HG03097 (cell line): Measurements from ENCODE around the gene GINS1.
"Not testable (repeated sequence)": the region's sequence is repeated elsewhere in the genome, so short reads cannot be mapped to it uniquely, and the experiment has no call there.

ENCODE experiments used
- ATAC-seq: cut with Tn5 transposase; IDR thresholded peaks from one replicate; pipeline ENCODE4 v1.9.1; 2021; ENCODE audit not compliant: unreplicated experiment, low FRiP score

The GINS1 gene

DNA sequence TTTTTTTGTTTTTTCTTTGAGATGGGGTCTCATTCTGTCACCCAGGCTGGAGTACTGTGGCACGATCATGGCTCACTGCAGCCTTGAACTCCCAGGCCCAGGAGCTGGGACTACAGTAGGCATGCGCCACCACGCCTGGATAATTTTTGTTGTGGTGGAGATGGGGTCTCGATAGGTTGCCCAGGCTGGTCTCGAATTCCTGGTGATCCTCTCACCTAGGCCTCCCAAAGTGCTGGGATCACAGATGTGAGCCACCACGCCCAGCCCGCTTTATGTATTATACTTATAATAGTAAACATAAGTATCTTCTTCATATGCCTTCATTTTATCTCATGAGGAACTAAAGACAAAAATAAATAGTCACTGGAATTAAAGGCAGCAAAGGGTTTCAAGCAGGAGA, 63.5 kb downstream of the GINS1 start:
- no peak for ATAC-seq

DNA sequence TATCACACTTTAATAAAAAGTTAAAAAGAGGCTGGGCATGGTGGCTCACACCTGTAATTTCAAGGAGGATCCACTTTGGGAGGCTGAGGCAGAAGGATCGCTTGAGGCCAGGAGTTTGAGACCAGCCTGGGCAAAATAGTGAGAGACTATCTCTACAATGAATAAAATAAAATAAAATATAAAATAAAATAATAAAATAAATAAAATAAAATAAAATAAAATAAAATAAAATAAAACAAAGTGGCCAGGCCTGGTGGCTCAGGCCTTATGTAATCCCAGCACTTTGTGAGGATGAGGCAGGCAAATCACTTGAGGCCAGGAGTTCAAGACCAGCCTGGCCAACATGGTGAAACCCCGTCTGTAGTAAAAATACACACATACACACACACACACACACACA, 65.8 kb downstream of the GINS1 start:
- ATAC-seq, result not testable (repeated sequence)

GRCh38 chr20:25476106-25477013, 68.9 kb downstream of the GINS1 start:
- ATAC-seq, result no peak

- no peak for ATAC-seq
These were observed 69.8 kb downstream of the GINS1 start for GRCh38 chr20:25477014-25477882.

- ATAC-seq, result no peak
These were observed 71.6 kb downstream of the GINS1 start for GRCh38 chr20:25478889-25479568.

DNA sequence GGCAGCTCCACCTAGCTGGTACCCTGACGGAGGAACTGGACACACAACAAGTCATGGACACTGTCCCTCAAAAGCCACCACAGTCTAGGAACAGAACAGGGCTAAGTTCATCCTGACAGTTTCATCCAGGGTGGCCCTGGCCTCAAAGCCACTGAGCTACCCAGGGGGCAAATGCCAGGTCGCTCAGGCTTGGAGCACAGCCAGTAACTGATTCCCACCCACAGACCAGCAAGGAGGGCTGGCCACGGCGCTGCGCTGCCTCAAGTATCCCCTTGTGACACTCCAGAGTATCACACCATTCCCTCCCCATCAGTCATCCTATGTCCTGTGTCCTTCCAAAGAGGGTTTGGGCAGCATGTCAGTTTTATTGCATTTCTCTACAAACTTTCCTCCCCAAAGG, 72.2 kb downstream of the GINS1 start:
- no peak for ATAC-seq

DNA sequence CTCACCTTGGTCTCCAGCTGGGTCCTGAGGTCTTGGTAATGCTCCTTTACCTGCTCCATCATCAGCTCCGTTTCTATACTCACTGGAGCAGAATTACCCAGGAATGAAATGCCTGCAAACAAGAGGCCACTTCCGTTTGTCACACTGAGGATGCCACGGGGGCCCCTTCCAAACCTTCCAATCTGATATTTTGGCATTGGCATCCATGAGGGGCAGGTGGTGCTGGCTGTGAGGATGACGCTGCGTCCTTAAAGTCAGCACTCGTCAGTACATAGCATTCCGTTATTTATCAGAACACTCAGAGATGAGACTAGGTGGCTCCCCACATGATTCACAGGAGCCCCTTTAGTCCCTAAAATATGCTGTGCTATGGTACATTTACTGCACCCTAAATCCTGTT, 72.7 kb downstream of the GINS1 start:
- ATAC-seq, result no peak

- ATAC-seq, result no peak
These were observed 73.3 kb downstream of the GINS1 start for GRCh38 chr20:25480797-25481196.

DNA sequence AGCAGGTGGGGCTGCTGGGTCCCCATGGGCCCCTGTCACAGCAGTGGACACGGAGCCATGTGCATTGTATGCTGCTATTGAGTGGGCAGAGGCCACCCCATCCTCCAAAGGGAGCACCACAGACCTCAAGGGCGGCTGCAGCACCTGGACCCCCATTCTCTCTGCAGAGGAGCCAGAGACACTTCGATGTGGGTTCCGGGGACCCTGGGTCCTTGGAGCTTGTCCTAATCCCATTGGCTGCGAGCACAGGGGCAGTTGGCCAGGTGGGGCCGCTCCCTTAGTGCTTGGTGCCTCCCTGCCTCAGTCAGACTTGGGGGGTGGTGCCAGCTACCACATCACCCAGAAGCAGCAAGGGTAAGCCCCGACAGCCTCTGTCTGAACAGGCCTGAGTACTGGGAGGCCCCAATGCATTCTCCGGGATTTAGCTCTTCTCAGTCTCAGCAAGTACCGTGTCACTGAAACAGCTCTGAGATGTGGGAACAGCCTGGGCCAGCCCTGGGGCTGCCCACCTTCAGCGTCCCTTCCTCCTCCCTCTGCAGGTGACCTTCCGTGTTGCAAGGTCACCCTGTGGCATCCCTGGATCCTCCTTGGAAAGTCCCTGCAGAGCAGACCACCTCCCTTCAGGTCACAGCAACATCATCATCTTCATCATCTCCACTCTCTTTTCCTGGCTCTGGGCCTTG, 73.9 kb downstream of the GINS1 start:
- no peak for ATAC-seq

GRCh38 chr20:25481918-25482253, 74.4 kb downstream of the GINS1 start:
- no peak for ATAC-seq

DNA sequence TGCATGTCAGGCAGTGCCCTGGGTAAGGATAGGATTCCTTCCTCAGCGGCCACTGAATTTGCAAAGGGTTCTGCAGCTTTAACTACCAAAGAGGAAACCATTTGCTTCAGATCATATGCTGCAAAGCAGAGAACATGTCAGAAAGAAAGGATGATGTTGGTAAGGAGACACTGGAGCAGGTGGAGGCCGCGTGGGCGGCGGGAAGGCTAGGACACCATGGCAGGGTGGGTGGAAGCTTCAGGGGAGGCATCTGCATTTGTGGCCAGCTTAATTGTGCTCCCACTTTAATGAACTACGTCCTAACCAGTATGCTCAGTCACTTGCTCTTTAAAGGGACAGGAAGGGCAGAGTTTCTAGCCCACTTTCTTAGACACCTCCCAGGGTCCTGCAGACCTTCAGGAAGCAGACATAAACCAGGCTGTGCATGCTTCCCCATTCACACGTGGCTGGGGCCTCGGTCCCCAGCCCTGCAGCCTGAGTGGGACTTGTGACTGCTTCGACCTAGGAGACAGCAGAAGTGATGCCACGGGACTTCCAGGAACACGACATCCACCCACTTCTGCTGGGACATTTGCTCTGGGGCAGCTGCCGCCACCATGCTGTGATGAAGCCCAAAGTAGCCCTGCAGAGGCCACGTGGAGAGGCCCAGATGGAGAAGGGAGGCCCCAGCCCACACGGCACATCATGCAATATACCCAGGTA, 76.1 kb downstream of the GINS1 start:
- ATAC-seq, result no peak

DNA sequence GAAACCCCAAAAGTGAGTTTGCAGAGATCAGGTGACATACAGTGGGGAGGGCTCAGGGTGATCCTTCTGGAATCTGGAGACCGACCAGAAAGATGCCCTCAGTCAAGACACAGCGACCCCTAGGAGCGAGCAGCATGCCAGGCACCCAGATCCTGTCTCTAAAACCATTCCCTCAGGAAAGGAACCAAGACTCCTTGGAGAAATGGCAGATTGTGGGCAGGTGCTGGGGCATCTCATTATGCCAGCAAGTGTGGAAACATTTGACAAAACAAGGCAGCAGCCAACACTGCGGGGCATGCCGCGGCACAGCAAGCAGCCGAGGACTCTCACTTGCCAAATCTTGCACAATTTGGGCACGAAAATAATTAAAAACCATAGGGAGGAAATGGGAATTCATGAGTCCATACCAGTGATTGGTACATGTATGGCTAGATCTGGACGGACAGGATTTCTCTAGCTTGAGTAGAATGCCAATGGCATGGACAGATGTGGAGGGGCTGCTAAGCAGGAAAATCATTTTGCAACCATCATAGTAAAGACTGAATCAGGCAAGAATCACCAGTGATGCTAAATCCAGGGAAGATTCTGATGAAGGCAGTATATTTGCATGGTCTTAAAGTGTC, 76.9 kb downstream of the GINS1 start:
- no peak for ATAC-seq

- no peak for ATAC-seq
These were observed 77.5 kb downstream of the GINS1 start for GRCh38 chr20:25484911-25485511.

DNA sequence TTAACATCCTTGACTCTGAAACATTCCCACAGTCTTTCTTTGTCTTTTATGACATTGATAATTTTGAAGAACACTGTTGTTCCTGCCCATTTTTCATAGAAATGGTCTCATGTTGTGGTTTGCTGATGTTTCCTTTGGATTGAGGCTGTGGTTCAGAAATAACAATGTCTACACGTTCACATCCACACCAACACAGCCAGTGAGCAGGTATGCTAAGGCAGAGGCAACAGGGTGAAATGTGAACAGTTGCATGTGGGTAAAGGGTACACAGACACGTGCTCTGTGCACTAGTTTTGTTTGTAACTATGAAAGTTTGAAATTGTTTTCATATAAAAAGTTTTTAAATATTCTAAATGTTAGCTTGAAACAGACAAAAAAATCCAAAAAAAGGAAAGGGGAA, 78.4 kb downstream of the GINS1 start:
- no peak for ATAC-seq

- no peak for ATAC-seq
These were observed 78.9 kb downstream of the GINS1 start for GRCh38 chr20:25486377-25486776.

GRCh38 chr20:25487306-25487705, 79.8 kb downstream of the GINS1 start:
- no peak for ATAC-seq

GRCh38 chr20:25487975-25488374, 80.5 kb downstream of the GINS1 start:
- ATAC-seq, result no peak

DNA sequence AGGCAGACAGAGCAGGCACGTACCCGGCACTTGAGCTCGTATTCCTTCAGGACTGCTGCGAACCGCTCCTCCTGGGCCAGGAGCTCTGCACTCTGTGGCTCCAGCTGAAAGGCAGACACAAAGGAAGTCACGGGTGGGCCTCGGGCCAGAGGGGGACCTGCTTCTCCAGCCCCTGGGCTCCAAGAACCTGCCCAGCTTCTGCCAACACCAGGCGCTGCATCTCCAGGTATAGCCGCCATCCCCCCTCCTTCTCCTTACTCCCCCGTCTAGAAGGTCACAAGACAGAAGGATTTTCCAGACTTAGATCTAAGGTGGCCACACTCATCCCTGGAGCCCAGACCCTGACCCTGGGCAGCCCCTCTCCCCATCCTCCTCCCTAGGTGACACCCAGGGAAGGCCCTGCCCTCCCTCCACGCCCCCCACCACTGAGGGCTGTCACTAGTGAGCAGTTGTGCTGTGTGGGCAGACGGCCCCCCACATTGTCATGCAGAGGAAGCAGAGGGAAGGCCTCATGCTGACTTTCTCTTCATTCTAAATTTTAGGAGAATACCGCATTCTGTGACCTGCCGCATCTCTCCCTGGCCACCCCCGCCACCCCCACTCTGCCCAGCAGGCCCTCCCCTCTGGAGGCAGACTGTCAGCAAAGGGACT, 81.9 kb downstream of the GINS1 start:
- ATAC-seq, result no peak
